HG03060 (cell line): ENCODE measurements around the gene CHRM2.

Experiments
- ATAC-seq: cut with Tn5 transposase; IDR thresholded peaks from one replicate; pipeline ENCODE4 v1.9.1; 2021; ENCODE audit warnings: low read depth, moderate number of reproducible peaks; ENCODE audit not compliant: unreplicated experiment

The CHRM2 gene

DNA sequence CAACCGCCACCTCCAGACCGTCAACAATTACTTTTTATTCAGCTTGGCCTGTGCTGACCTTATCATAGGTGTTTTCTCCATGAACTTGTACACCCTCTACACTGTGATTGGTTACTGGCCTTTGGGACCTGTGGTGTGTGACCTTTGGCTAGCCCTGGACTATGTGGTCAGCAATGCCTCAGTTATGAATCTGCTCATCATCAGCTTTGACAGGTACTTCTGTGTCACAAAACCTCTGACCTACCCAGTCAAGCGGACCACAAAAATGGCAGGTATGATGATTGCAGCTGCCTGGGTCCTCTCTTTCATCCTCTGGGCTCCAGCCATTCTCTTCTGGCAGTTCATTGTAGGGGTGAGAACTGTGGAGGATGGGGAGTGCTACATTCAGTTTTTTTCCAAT lies 146.6 kb downstream of the CHRM2 start:
- no peak for ATAC-seq

DNA sequence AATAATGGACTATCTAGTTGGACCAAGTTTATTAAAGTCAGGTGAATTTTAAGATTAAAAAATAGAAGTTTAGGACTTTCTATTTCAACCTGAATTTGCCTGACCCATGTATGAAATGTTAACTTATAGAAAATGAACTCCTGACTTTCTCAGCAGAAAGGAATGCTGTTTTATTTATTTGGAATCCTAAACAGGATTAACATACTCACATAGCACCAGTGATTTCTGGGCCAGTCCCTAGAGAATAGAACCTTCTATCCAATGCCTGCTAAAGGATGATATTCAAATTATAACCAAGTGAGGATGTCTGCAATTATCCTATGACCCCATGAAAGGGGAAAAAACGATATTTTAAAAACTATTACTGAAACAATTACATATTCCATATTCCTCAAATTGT lies 148.8 kb downstream of the CHRM2 start:
- no peak for ATAC-seq

DNA sequence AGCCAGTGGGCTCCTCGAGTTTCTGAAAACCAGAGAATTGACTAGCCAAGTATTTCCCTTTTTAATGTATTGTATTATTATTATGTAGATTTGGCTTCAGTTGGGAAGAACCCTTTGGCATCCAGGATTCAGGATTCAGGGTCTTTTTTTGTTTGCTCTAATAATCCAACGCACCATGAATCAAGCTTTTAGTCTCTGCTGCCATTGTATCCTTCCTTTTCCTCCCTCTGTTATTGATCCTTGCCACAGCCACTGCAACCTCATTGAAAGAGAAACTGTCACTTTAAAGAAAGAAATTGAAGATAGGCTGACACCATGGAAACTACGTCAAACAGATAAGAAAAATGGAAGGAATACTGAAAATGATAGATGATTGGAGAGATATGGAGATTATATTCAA lies 150.0 kb downstream of the CHRM2 start:
- no peak for ATAC-seq

DNA sequence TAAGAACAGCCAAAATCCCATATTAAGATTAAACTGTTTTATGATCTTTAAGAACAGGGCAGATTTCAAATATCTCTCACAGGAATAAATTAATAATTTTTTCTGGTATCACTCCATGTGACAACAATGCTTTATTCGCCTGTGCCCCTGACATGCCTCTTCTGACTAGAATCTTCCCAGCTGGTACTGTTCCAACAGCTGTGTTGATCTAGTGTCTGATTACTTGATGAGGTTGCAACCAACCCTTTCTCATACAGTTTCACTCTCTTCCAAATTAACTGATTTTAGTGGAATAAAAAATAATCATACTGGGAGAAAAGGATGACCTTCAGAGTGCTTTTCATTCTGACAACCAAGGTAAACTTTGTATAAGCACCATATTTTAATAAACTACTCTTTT lies 151.9 kb downstream of the CHRM2 start:
- no peak for ATAC-seq

DNA sequence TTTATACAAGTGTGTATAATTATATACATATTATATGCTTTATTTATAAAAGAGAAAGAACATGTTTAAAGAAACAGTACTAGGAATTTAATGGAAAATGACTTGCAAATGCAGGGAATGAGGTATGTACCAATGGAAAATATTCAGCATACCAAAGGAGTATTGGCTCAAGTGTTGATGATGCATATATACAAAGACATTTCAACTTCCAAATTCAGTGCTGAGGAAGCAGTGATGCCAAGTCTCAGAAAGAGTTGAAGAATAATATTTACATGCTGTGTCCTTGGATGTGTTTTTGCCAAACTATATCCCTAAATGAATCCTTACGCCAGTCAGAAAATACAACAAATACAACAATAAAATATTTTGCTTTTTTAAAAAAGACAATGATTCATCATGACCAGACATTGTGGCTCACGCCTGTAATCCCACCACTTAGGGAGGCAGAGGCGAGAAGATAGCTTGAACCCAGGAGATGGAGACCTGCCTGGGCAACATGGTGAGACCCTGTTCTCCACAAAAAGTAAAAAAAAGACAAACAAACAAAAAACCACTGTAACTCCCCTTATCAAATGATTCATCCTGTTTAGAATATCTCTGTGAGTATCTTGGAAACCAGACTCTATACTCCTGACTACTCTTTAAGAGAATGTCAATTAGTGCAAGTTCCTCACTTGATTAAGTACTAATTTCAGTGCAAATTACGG lies 157.2 kb downstream of the CHRM2 start:
- no peak for ATAC-seq

DNA sequence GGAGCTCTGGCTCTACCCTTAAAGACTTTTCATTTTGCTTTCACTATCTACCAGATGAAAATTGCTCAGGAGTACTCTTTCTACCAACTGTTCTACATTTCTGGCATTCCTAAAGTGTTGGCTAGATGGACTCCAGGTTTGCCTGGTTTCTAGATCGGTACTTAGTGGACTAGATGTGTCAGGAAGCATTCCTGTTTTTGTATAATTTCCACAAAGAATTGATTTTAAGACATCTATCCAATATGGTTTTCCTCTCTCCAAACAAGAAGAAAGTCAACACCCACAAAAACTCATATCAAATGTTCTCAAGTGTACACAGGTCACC lies 157.7 kb downstream of the CHRM2 start:
- no peak for ATAC-seq

DNA sequence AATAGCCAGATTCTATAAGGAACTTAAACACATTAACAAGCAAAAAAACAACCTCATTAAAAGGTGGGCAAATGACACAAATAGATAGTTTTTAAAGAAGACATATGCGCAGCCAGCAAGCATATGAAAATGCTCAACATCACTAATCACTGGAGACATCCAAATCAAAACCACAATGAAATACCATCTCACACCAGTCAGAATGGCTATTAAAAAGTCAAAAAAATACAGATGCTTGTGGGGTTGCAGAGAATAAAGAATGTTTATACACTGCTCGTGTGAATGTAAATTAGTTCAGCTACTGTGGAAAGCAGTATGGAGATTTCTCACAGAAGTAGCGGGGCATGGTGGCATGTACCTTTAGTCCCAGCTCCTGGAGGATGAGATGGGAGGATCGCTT lies 164.0 kb downstream of the CHRM2 start:
- no peak for ATAC-seq

DNA sequence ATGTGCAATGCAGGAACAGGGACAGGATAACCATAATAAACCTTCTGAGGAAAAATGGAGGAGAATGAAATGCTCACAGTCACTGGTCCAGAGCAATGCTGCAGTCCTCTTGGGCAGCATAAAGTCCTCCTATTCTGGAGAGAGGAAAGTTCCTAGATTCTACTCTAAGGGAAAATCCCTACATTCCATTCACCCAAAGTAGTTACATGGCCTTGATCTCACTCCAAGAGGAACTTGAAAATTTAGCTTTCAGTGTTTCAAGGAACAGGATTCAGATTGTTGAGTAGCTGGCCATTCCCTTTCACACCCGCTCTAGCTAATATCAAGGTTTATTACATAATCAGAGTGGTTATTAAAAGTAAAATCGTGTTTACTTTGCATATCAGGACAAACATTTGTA lies 168.3 kb downstream of the CHRM2 start:
- no peak for ATAC-seq

DNA sequence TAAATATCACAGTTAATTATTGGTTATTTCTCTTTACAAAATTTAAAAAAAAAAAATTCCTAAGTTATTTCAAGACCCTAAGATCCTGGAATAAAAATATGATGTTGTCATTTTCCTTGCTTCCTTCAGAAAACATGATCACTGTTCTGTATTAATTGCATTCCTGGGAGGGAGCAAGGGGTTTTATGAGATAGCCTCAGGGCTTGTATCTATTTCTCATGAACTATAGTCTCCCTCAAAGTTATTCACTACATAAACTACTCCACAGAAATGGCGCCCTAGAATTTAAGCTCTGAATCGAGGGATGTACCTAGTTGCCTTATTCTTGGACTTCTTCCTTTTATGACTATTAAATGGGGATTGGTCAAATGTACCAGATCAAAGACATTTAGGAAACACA lies 170.3 kb downstream of the CHRM2 start:
- no peak for ATAC-seq

DNA sequence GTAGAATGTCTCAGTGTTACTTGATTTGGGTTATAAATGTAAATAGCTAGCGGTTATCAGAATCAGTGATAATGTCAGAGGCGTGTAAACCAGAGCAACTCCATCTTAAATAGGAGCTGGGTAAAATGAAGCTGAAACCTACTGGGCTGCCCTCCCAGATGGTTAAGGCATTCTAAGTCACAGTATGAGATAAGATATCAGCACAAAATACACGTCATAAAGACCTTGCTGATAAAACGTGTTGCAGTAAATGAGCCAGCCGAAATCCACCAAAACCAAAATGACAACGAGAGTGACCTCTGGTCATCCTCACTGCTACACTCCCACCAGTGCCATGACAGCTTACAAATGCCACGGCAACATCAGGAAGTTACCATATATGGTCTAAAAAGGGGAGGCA lies 172.3 kb downstream of the CHRM2 start:
- ATAC-seq = no peak

DNA sequence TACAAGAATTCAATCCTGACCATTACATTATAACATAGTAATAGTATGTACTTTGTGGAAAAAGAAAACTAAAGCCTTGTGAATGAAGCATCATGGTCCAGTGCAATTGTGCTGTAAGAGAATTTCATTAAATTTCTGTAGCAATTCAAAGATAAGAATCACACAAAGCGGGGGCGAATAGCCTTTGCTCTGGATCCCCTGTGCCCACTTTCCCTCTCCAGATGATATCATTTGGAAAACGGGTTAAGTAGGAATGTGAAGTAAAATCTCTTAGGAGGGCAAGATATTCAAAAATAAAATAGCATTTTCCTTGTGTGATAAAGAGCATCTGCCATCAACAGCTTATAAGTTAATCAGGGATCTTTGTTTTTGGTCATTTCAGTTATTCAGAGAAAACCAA lies 177.1 kb downstream of the CHRM2 start:
- no peak for ATAC-seq

DNA sequence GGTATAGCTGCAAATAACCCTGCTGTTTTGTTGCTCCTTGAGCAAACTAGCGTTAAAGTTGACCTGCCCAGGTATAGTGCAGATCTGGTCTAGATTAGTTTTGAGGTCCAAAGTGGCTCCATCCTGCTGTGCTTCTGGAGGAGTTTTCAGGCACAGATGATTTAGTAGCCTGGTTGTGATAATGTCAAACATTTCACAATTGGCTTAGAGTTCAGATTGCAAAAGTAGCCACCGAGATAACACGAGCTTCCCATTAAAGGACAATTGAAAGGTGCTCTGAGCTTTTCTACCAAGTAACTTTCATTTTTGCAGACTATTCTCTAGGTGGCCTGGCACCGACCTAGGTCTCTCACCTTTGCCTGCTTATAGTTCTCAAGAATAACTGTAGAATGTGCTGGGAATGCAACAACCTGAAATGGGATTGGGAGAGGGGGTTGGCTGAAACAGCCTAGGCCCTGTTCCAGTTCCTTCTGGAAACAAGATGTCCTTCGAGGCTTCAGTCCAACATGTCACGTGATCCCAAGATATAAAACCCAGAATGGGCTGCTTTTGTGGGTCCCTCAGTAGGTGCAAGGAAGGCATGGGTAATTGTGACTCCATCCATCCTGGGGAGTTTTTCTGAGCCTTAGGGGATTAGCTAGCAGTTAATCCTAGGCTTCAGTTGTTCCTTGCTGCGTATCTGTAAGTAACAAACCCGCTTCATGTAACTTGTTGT lies 201.0 kb downstream of the CHRM2 start:
- ATAC-seq = no peak
